IMR-90 (cell line): ENCODE results near the gene DNAJC7.

Experiments
- BHLHE40 ChIP-seq: fragments of 150-350 bp; IDR thresholded peaks from 2 replicates; pipeline ENCODE4 v1.6.1; 2016; ENCODE audit warnings: mild to moderate bottlenecking, low read depth, low read length
- CEBPB ChIP-seq: IDR thresholded peaks from 2 replicates; pipeline ENCODE4 v1.6.1; 2012; ENCODE audit warnings: low read depth, low read length, improper control_type of control experiment
- CHD1 ChIP-seq: IDR thresholded peaks from 2 replicates; pipeline ENCODE4 v1.6.1; 2012; ENCODE audit warnings: low read depth, low read length, improper control_type of control experiment
- CTCF ChIP-seq: conservative IDR thresholded peaks from 2 replicates; pipeline ENCODE4 v1.5.1; 2012; ENCODE audit warnings: mild to moderate bottlenecking, low read depth, low read length, improper control_type of control experiment
- RAD21 ChIP-seq: IDR thresholded peaks from 2 replicates; pipeline ENCODE4 v1.6.1; 2012; ENCODE audit warnings: low read length, improper control_type of control experiment

- TF ChIP-seq RAD21, result no peak
- no peak for TF ChIP-seq CTCF
- no peak for TF ChIP-seq BHLHE40
- no peak for TF ChIP-seq CEBPB
- TF ChIP-seq CHD1, result no peak
Observed at GRCh38 chr17:42025191-42025579, 7.9 kb upstream of the DNAJC7 start.
